ENCODE measurements around the gene WHRN. TPM values are rescaled to one million over a fixed set of nuclear protein-coding genes. Genes with fewer than 3 reads are reported as not detected.

Gene WHRN
- total RNA-seq, 2 experiments from 2014 or later, result 19.9 to 20.5 TPM

DNA sequence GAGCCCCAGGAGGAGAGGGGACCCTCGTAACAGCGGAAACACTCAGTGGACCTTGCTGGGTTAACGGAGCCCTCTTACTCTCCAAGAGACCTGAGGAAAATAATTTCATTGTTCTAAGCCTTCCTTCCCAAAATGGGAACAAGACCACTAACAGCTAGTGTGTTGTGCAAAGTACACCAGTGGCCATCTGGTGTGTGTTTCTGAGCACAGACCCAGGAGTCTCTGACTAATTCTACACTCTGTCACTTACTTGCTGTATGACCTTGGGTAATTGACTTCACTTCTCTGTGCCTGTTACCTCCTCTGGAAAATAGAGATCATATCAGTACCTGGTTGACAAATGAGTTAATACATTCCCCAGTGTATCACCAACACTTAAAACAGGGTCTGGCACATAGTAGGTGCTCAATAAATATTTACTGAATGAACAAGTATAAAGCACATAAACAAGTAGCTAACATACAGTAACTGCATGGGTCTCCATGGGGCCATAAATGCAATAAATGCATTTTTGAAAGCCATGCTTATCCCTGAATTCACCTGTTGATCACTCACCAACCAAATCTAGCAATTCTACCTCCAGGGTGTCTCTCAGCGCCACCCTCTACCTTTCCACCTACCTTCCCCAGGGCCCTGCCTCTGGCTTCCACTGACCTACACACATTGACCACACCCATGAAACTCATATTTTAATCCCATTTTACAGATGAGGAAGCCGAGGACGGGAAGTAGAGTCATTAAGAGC lies 72.8 kb downstream of the WHRN start:
- Histone ChIP-seq H3K36me3 (ENCODE audit: insufficient read depth, low read length) (no peaks in the 10 kb centered on the region), H3K4me1 (ENCODE audit: insufficient read depth, low read length) (peaks cover 9% of the 10 kb centered on the region), H3K27ac (ENCODE audit: low read depth in 1 of 2, low read length in 2 of 2) (no peak overlapping the region), H3K9me3 (ENCODE audit: control insufficient read depth in 1 of 2, insufficient read depth in 1 of 2, low read length in 2 of 2) (no peaks in the 10 kb centered on the region), H3K27me3 (ENCODE audit: control insufficient read depth in 1 of 2, insufficient read depth in 2 of 2, low read length in 2 of 2) (no peaks in the 10 kb centered on the region), H3K4me3 (ENCODE audit: low read length) (no peak overlapping the region)
- ATAC-seq (ENCODE audit: poor library complexity), result no peak
- Mint-ChIP-seq H3K4me3 (no peak overlapping the region), H3K9me3 (no peaks in the 10 kb centered on the region), H3K27me3 (no peaks in the 10 kb centered on the region), H3K36me3 (ENCODE audit: low read depth) (no peaks in the 10 kb centered on the region), H3K27ac (no peak overlapping the region), H3K4me1 (ENCODE audit: low read depth) (peaks cover 5% of the 10 kb centered on the region)
- ChIA-PET POLR2A (no interaction called here), CTCF (interaction anchor here (0.6 to 0.9 kb wide), 2 partner anchors 162 to 221 kb away, joined by 3 read pairs; no protein-coding TSS in a partner anchor)
- TF ChIP-seq, protein P1, sequence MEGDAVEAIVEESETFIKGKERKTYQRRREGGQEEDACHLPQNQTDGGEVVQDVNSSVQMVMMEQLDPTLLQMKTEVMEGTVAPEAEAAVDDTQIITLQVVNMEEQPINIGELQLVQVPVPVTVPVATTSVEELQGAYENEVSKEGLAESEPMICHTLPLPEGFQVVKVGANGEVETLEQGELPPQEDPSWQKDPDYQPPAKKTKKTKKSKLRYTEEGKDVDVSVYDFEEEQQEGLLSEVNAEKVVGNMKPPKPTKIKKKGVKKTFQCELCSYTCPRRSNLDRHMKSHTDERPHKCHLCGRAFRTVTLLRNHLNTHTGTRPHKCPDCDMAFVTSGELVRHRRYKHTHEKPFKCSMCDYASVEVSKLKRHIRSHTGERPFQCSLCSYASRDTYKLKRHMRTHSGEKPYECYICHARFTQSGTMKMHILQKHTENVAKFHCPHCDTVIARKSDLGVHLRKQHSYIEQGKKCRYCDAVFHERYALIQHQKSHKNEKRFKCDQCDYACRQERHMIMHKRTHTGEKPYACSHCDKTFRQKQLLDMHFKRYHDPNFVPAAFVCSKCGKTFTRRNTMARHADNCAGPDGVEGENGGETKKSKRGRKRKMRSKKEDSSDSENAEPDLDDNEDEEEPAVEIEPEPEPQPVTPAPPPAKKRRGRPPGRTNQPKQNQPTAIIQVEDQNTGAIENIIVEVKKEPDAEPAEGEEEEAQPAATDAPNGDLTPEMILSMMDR (IDR thresholded peaks at IDR 0.05), result no peak
- DNase-seq, result no peak
- intact Hi-C loops (cut with DNase I, micrococcal nuclease), result no loop called here

DNA sequence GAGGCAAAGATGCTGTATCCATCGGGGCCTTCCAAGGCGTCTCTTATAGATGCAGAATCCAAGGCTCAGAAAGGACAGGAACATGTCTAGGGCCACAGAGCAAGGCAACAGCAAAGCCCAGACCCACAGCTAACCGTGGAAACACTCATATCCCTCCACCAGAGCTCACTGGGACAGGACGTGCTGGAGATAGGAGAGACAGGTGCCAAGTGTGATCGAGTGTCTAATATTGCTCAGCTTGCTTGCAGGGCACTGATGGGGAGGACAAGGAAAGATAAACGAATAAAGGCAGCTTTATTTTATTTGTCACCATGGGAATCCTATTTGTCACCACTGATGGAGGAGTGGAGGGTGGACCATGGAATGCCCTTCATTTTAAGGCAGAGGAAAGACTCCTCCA lies 73.5 kb downstream of the WHRN start:
- Mint-ChIP-seq H3K27me3 (no peaks in the 10 kb centered on the region), H3K9me3 (no peaks in the 10 kb centered on the region), H3K27ac (no peak overlapping the region), H3K4me1 (ENCODE audit: low read depth) (peaks cover 5% of the 10 kb centered on the region), H3K4me3 (no peak overlapping the region), H3K36me3 (ENCODE audit: low read depth) (no peaks in the 10 kb centered on the region)
- POLR2A ChIA-PET, result no interaction called here
- intact Hi-C loops (cut with DNase I, micrococcal nuclease), result no loop called here
- no peaks in the 10 kb centered on the region for H3K9me3 ChIP-seq (ENCODE audit: control insufficient read depth in 1 of 2, insufficient read depth in 1 of 2, low read length in 2 of 2)
- DNase-seq (no peak), ATAC-seq (ENCODE audit: poor library complexity) (no peak)
- H3K36me3 ChIP-seq (ENCODE audit: insufficient read depth, low read length), result no peaks in the 10 kb centered on the region
- no peaks in the 10 kb centered on the region for H3K27me3 ChIP-seq (ENCODE audit: control insufficient read depth in 1 of 2, insufficient read depth in 2 of 2, low read length in 2 of 2)
- no peak overlapping the region for H3K4me3 ChIP-seq (ENCODE audit: low read length)
- no peak overlapping the region for H3K27ac ChIP-seq (ENCODE audit: low read depth in 1 of 2, low read length in 2 of 2)
- H3K4me1 ChIP-seq (ENCODE audit: insufficient read depth, low read length), result peaks cover 9% of the 10 kb centered on the region
- TF ChIP-seq, protein P1 (IDR thresholded peaks at IDR 0.05), result no peak
- CTCF ChIA-PET, result interaction anchor here (0.9 kb wide), 1 partner anchor 222 kb away, joined by 3 read pairs; no protein-coding TSS in a partner anchor

DNA sequence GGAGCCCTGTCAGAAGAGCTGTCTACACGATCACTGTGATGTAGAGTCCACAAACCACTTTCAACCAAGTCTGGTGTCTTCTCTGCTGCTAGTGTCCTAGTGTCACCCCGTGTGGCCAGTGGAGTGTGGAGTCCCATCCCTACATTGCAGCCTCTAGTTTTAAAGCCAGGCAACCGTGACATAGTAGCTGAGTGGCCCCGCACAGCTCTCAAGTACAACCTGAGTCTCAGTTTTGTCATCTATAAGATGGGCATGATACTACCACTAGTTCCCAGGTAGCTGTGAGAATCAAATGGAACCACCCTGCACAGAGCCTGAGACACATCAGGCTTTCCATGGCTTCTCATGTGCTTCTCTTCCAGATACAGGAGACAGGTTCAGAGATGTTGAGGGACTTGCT lies 74.3 kb downstream of the WHRN start:
- H3K9me3 ChIP-seq (ENCODE audit: control insufficient read depth in 1 of 2, insufficient read depth in 1 of 2, low read length in 2 of 2), result no peaks in the 10 kb centered on the region
- no peak overlapping the region for H3K4me3 ChIP-seq (ENCODE audit: low read length)
- no peaks in the 10 kb centered on the region for H3K36me3 Mint-ChIP-seq (ENCODE audit: low read depth)
- no peak overlapping the region for H3K27ac Mint-ChIP-seq
- intact Hi-C loops (cut with DNase I, micrococcal nuclease), result no loop called here
- ChIA-PET POLR2A (no interaction called here), CTCF (no interaction called here)
- TF ChIP-seq, protein P1 (IDR thresholded peaks at IDR 0.05), result no peak
- H3K9me3 Mint-ChIP-seq, result no peaks in the 10 kb centered on the region
- H3K4me1 ChIP-seq (ENCODE audit: insufficient read depth, low read length), result peaks cover 9% of the 10 kb centered on the region
- H3K27me3 ChIP-seq (ENCODE audit: control insufficient read depth in 1 of 2, insufficient read depth in 2 of 2, low read length in 2 of 2), result no peaks in the 10 kb centered on the region
- H3K4me1 Mint-ChIP-seq (ENCODE audit: low read depth), result peaks cover 5% of the 10 kb centered on the region
- ATAC-seq (ENCODE audit: poor library complexity), result no peak
- no peak overlapping the region for H3K27ac ChIP-seq (ENCODE audit: low read depth in 1 of 2, low read length in 2 of 2)
- H3K27me3 Mint-ChIP-seq, result no peaks in the 10 kb centered on the region
- H3K36me3 ChIP-seq (ENCODE audit: insufficient read depth, low read length), result no peaks in the 10 kb centered on the region
- DNase-seq, result no peak
- no peak overlapping the region for H3K4me3 Mint-ChIP-seq
